ENCODE measurements around the gene NFIC. TPM values are rescaled to one million over a fixed set of nuclear protein-coding genes. Genes with fewer than 3 reads are reported as not detected.
A peak's percentile ranks its signal among the peaks of the same experiment; 100 is the strongest.
"Not testable (repeated sequence)": the region's sequence is repeated elsewhere in the genome, so short reads cannot be mapped to it uniquely, and the experiment has no call there.

The NFIC gene
- total RNA-seq, 1 experiment from 2014 or later: 8.0 TPM

GRCh38 chr19:3444695-3445234 lies 78.4 kb downstream of the NFIC start:
- no peak overlapping the region for H4K91ac ChIP-seq (ENCODE audit: insufficient read length, low read depth, low read length)
- no peaks in the 10 kb centered on the region for H4K20me1 ChIP-seq (ENCODE audit: control insufficient read depth, insufficient read depth, insufficient read length)
- Mint-ChIP-seq H3K4me3 (peak overlapping the region in 1 of 2 experiments; percentile 46; a peak in 2 of 5 replicates), H3K27ac (no peak overlapping the region), H3K9me3 (no peaks in the 10 kb centered on the region), H3K27me3 (ENCODE audit: low read depth) (no peaks in the 10 kb centered on the region; the same call in 1 of the 2 replicates), H3K36me3 (ENCODE audit: insufficient read depth in 1 of 3, low read depth in 3 of 3) (no peaks in the 10 kb centered on the region), H3K4me1 (peaks cover 9 to 17% of the 10 kb centered on the region in 2 experiments)
- no peaks in the 10 kb centered on the region for H3K9me3 ChIP-seq (ENCODE audit: control insufficient read depth, low read depth, low read length)
- no peak overlapping the region for H3T11ph ChIP-seq (ENCODE audit: low read length)
- no peak overlapping the region for H4K8ac ChIP-seq (replicated peaks; ENCODE audit: insufficient read length, low read depth, low read length)
- no peak overlapping the region for H2AFZ ChIP-seq (ENCODE audit: low read length)
- no peak overlapping the region for H4K5ac ChIP-seq (ENCODE audit: insufficient read length, low read depth, low read length)
- H3K18ac ChIP-seq (ENCODE audit: insufficient read length, low read depth, low read length): no peak overlapping the region
- H2AK5ac ChIP-seq (ENCODE audit: insufficient read length, low read length): no peak overlapping the region
- H3K27ac ChIP-seq (ENCODE audit: insufficient read length, low read depth, low read length): no peak overlapping the region
- no peak overlapping the region for H2BK12ac ChIP-seq (ENCODE audit: insufficient read length, low read depth, low read length)
- H2BK5ac ChIP-seq (ENCODE audit: insufficient read length, low read length): no peak overlapping the region
- H3K4me1 ChIP-seq (ENCODE audit: insufficient read depth, low read length): no peaks in the 10 kb centered on the region; the same call in 1 of the 2 replicates
- H2BK20ac ChIP-seq (ENCODE audit: low read depth, low read length, poor library complexity, severe bottlenecking): no peak overlapping the region
- DNase-seq: no peak
- no peak overlapping the region for H2BK120ac ChIP-seq (ENCODE audit: low read depth, low read length, poor library complexity, severe bottlenecking)
- no peak overlapping the region for H3K4ac ChIP-seq (ENCODE audit: low read depth, low read length)
- no peaks in the 10 kb centered on the region for H3K23me2 ChIP-seq (ENCODE audit: insufficient read length, low read depth, low read length, poor library complexity, severe bottlenecking)
- peak overlapping the region; percentile 1 for H3K4me2 ChIP-seq (ENCODE audit: insufficient read depth, insufficient read length, low read length)
- H3K14ac ChIP-seq (ENCODE audit: insufficient read depth, low read length): no peak overlapping the region
- H3K79me1 ChIP-seq (ENCODE audit: insufficient read depth, low read depth, low read length, poor library complexity, severe bottlenecking): no peaks in the 10 kb centered on the region
- H3K23ac ChIP-seq (ENCODE audit: insufficient read length, low read depth, low read length): no peak overlapping the region
- TF ChIP-seq CTCF (conservative IDR thresholded peaks at IDR 0.05): no peak
- no peak overlapping the region for H2BK15ac ChIP-seq (ENCODE audit: low read depth, low read length)
- H3K9ac ChIP-seq (ENCODE audit: extremely low read depth, insufficient read length, low read length): no peak overlapping the region
- H3K27me3 ChIP-seq (ENCODE audit: insufficient read depth, low read length): no peaks in the 10 kb centered on the region
- no peaks in the 10 kb centered on the region for H3K79me2 ChIP-seq (ENCODE audit: insufficient read depth, low read length)
- no CpG with 5 or more reads among the region's 24 CpGs for WGBS (ENCODE audit: extremely low coverage, insufficient read length, low lambda C conversion rate)
- H3K56ac ChIP-seq (ENCODE audit: insufficient read length, low read depth, low read length): no peak overlapping the region

- not testable (repeated sequence) for H2AK5ac ChIP-seq (ENCODE audit: insufficient read length, low read length); DNase-seq; H3K9me3 ChIP-seq (ENCODE audit: control insufficient read depth, low read depth, low read length); H3K27ac ChIP-seq (ENCODE audit: insufficient read length, low read depth, low read length); H3K36me3 Mint-ChIP-seq (ENCODE audit: insufficient read depth in 1 of 3, low read depth in 3 of 3); H3K18ac ChIP-seq (ENCODE audit: insufficient read length, low read depth, low read length); H3T11ph ChIP-seq (ENCODE audit: low read length); H4K91ac ChIP-seq (ENCODE audit: insufficient read length, low read depth, low read length); H3K4me1 ChIP-seq (ENCODE audit: insufficient read depth, low read length); H3K9me3 Mint-ChIP-seq; H3K4me2 ChIP-seq (ENCODE audit: insufficient read depth, insufficient read length, low read length); H2AFZ ChIP-seq (ENCODE audit: low read length); H3K23me2 ChIP-seq (ENCODE audit: insufficient read length, low read depth, low read length, poor library complexity, severe bottlenecking); H3K9ac ChIP-seq (ENCODE audit: extremely low read depth, insufficient read length, low read length); H2BK12ac ChIP-seq (ENCODE audit: insufficient read length, low read depth, low read length); H3K79me1 ChIP-seq (ENCODE audit: insufficient read depth, low read depth, low read length, poor library complexity, severe bottlenecking); H2BK5ac ChIP-seq (ENCODE audit: insufficient read length, low read length); H3K79me2 ChIP-seq (ENCODE audit: insufficient read depth, low read length); H3K14ac ChIP-seq (ENCODE audit: insufficient read depth, low read length); H3K27ac Mint-ChIP-seq; H4K8ac ChIP-seq (replicated peaks; ENCODE audit: insufficient read length, low read depth, low read length); H3K27me3 ChIP-seq (ENCODE audit: insufficient read depth, low read length); H3K4ac ChIP-seq (ENCODE audit: low read depth, low read length); H3K27me3 Mint-ChIP-seq (ENCODE audit: low read depth); H2BK120ac ChIP-seq (ENCODE audit: low read depth, low read length, poor library complexity, severe bottlenecking); H2BK20ac ChIP-seq (ENCODE audit: low read depth, low read length, poor library complexity, severe bottlenecking); H4K5ac ChIP-seq (ENCODE audit: insufficient read length, low read depth, low read length); H3K4me3 Mint-ChIP-seq; H4K20me1 ChIP-seq (ENCODE audit: control insufficient read depth, insufficient read depth, insufficient read length); H2BK15ac ChIP-seq (ENCODE audit: low read depth, low read length); H3K56ac ChIP-seq (ENCODE audit: insufficient read length, low read depth, low read length); H3K23ac ChIP-seq (ENCODE audit: insufficient read length, low read depth, low read length)
- WGBS (ENCODE audit: extremely low coverage, insufficient read length, low lambda C conversion rate): no CpG with 5 or more reads among the region's 4 CpGs
- H3K4me1 Mint-ChIP-seq: peaks cover 9 to 15% of the 10 kb centered on the region in 2 experiments
Measured at GRCh38 chr19:3446657-3447056, 80.3 kb downstream of the NFIC start.
